ENCODE results near the gene SHC2.
"Not testable (repeated sequence)": the region's sequence is repeated elsewhere in the genome, so short reads cannot be mapped to it uniquely, and the experiment has no call there.

The SHC2 gene

DNA sequence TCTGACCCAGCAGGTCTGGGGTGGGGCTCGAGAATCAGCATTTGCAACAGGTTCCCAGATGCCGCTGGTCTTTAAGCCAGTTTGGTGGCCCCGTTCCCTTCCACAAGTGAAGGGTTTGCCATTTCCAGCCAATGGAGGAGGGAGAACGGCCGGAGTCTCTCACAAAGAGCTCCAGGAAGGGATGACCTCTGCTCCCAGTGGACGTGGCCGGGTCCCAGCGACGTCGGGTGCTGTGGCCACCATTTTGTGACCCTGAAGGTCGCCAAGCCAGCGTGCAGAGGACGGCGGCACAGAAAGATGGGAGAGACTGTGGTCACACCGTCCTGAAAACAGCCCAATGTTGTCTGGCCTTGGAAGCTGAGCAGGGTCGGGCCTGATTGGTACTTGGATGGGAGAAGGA, 8.0 kb downstream of the SHC2 start:
- Histone ChIP-seq H2BK5ac (ENCODE audit: low read depth, low read length, poor library complexity, severe bottlenecking) (no peak overlapping the region), H3K18ac (ENCODE audit: low read depth in 1 of 2, low read length in 2 of 2) (no peak overlapping the region), H3K14ac (ENCODE audit: low read length in 2 of 2) (no peak overlapping the region), H3K4me1 (ENCODE audit: control insufficient read depth, insufficient read depth, low read depth, low read length) (no peaks in the 10 kb centered on the region), H2BK120ac (ENCODE audit: low read depth, low read length) (no peak overlapping the region), H3K79me1 (replicated peaks; ENCODE audit: low read length, poor library complexity, severe bottlenecking) (no peaks in the 10 kb centered on the region), H3K27me3 (ENCODE audit: control insufficient read depth in 1 of 2, insufficient read depth in 1 of 2, low read length in 2 of 2) (peaks cover 0 to 10% of the 10 kb centered on the region in 2 experiments), H3K23ac (ENCODE audit: low read length in 2 of 2) (no peak overlapping the region), H4K8ac (ENCODE audit: low read length) (no peak overlapping the region), H3K4me3 (ENCODE audit: insufficient read depth in 1 of 2, low read depth in 1 of 2, low read length in 2 of 2) (no peak overlapping the region), H2AFZ (ENCODE audit: low read depth, low read length) (no peak overlapping the region), H3K36me3 (ENCODE audit: control insufficient read depth in 1 of 2, insufficient read depth in 2 of 2, low read depth in 1 of 2, low read length in 2 of 2) (no peaks in the 10 kb centered on the region), H3K4me2 (ENCODE audit: low read length, poor library complexity, severe bottlenecking) (no peak overlapping the region), H3K27ac (ENCODE audit: low read length, poor library complexity, severe bottlenecking) (no peak overlapping the region), H4K91ac (ENCODE audit: low read length) (no peak overlapping the region), H3K9ac (ENCODE audit: low read length) (no peak overlapping the region), H3K9me3 (ENCODE audit: control insufficient read depth, low read length) (no peaks in the 10 kb centered on the region), H3K4ac (ENCODE audit: low read depth in 1 of 2, low read length in 2 of 2) (no peak overlapping the region), H2BK12ac (ENCODE audit: low read length in 2 of 2) (no peak overlapping the region), H2AK5ac (ENCODE audit: low read length, severe bottlenecking) (no peak overlapping the region), H2BK15ac (ENCODE audit: low read depth, poor library complexity, severe bottlenecking) (no peak overlapping the region)
- no peak for DNase-seq
- WGBS: 88% methylated on average over 16 of the region's 16 CpGs

GRCh38 chr19:450912-451481, 9.8 kb downstream of the SHC2 start:
- H3K27me3 ChIP-seq (ENCODE audit: control insufficient read depth in 1 of 2, insufficient read depth in 1 of 2, low read length in 2 of 2); H3K36me3 ChIP-seq (ENCODE audit: control insufficient read depth in 1 of 2, insufficient read depth in 2 of 2, low read depth in 1 of 2, low read length in 2 of 2); H3K4me2 ChIP-seq (ENCODE audit: low read length, poor library complexity, severe bottlenecking); H4K91ac ChIP-seq (ENCODE audit: low read length); H2BK12ac ChIP-seq (ENCODE audit: low read length in 2 of 2); H2AFZ ChIP-seq (ENCODE audit: low read depth, low read length); H3K4me3 ChIP-seq (ENCODE audit: insufficient read depth in 1 of 2, low read depth in 1 of 2, low read length in 2 of 2); H3K27ac ChIP-seq (ENCODE audit: low read length, poor library complexity, severe bottlenecking); H2BK15ac ChIP-seq (ENCODE audit: low read depth, poor library complexity, severe bottlenecking); H4K8ac ChIP-seq (ENCODE audit: low read length); H3K9me3 ChIP-seq (ENCODE audit: control insufficient read depth, low read length); DNase-seq; H3K14ac ChIP-seq (ENCODE audit: low read length in 2 of 2); H3K9ac ChIP-seq (ENCODE audit: low read length); H3K79me1 ChIP-seq (replicated peaks; ENCODE audit: low read length, poor library complexity, severe bottlenecking); H3K4ac ChIP-seq (ENCODE audit: low read depth in 1 of 2, low read length in 2 of 2); H3K4me1 ChIP-seq (ENCODE audit: control insufficient read depth, insufficient read depth, low read depth, low read length); H2BK5ac ChIP-seq (ENCODE audit: low read depth, low read length, poor library complexity, severe bottlenecking); H2BK120ac ChIP-seq (ENCODE audit: low read depth, low read length); H2AK5ac ChIP-seq (ENCODE audit: low read length, severe bottlenecking); H3K18ac ChIP-seq (ENCODE audit: low read depth in 1 of 2, low read length in 2 of 2); H3K23ac ChIP-seq (ENCODE audit: low read length in 2 of 2): not testable (repeated sequence)
- WGBS: 97% methylated on average over 33 of the region's 33 CpGs

- no peak overlapping the region for H3K4me2 ChIP-seq (ENCODE audit: low read length, poor library complexity, severe bottlenecking)
- H3K27ac ChIP-seq (ENCODE audit: low read length, poor library complexity, severe bottlenecking): no peak overlapping the region
- no peak overlapping the region for H3K18ac ChIP-seq (ENCODE audit: low read depth in 1 of 2, low read length in 2 of 2)
- no peak overlapping the region for H2AFZ ChIP-seq (ENCODE audit: low read depth, low read length)
- H4K91ac ChIP-seq (ENCODE audit: low read length): no peak overlapping the region
- no peak overlapping the region for H2BK120ac ChIP-seq (ENCODE audit: low read depth, low read length)
- no peak for DNase-seq
- H3K4ac ChIP-seq (ENCODE audit: low read depth in 1 of 2, low read length in 2 of 2): no peak overlapping the region
- H3K9me3 ChIP-seq (ENCODE audit: control insufficient read depth, low read length): no peaks in the 10 kb centered on the region
- H2BK15ac ChIP-seq (ENCODE audit: low read depth, poor library complexity, severe bottlenecking): no peak overlapping the region
- no peak overlapping the region for H4K8ac ChIP-seq (ENCODE audit: low read length)
- no peak overlapping the region for H3K23ac ChIP-seq (ENCODE audit: low read length in 2 of 2)
- H2BK12ac ChIP-seq (ENCODE audit: low read length in 2 of 2): no peak overlapping the region
- no peak overlapping the region for H2AK5ac ChIP-seq (ENCODE audit: low read length, severe bottlenecking)
- H3K79me1 ChIP-seq (replicated peaks; ENCODE audit: low read length, poor library complexity, severe bottlenecking): no peaks in the 10 kb centered on the region
- H3K9ac ChIP-seq (ENCODE audit: low read length): no peak overlapping the region
- H2BK5ac ChIP-seq (ENCODE audit: low read depth, low read length, poor library complexity, severe bottlenecking): no peak overlapping the region
- no peaks in the 10 kb centered on the region for H3K36me3 ChIP-seq (ENCODE audit: control insufficient read depth in 1 of 2, insufficient read depth in 2 of 2, low read depth in 1 of 2, low read length in 2 of 2)
- WGBS: 94% methylated on average over 20 of the region's 20 CpGs
- no peak overlapping the region for H3K14ac ChIP-seq (ENCODE audit: low read length in 2 of 2)
- H3K4me3 ChIP-seq (ENCODE audit: insufficient read depth in 1 of 2, low read depth in 1 of 2, low read length in 2 of 2): no peak overlapping the region
- no peaks in the 10 kb centered on the region for H3K4me1 ChIP-seq (ENCODE audit: control insufficient read depth, insufficient read depth, low read depth, low read length)
- H3K27me3 ChIP-seq (ENCODE audit: control insufficient read depth in 1 of 2, insufficient read depth in 1 of 2, low read length in 2 of 2): no peaks in the 10 kb centered on the region
Measured at GRCh38 chr19:449916-450315, 10.9 kb downstream of the SHC2 start.

GRCh38 chr19:447816-448560, 12.8 kb downstream of the SHC2 start:
- H3K18ac ChIP-seq (ENCODE audit: low read depth in 1 of 2, low read length in 2 of 2): peak overlapping the region; percentile 81 to 91
- H3K36me3 ChIP-seq (ENCODE audit: control insufficient read depth in 1 of 2, insufficient read depth in 2 of 2, low read depth in 1 of 2, low read length in 2 of 2): no peaks in the 10 kb centered on the region
- H3K14ac ChIP-seq (ENCODE audit: low read length in 2 of 2): peak overlapping the region in 1 of 2 experiments; percentile 58
- H2BK15ac ChIP-seq (ENCODE audit: low read depth, poor library complexity, severe bottlenecking): peak overlapping the region; percentile 40
- H3K4me1 ChIP-seq (ENCODE audit: control insufficient read depth, insufficient read depth, low read depth, low read length): no peaks in the 10 kb centered on the region
- peak overlapping the region; percentile 67 to 85 for H2BK12ac ChIP-seq (ENCODE audit: low read length in 2 of 2)
- no peaks in the 10 kb centered on the region for H3K27me3 ChIP-seq (ENCODE audit: control insufficient read depth in 1 of 2, insufficient read depth in 1 of 2, low read length in 2 of 2)
- no peak overlapping the region for H3K9ac ChIP-seq (ENCODE audit: low read length)
- peak overlapping the region in 1 of 2 experiments; percentile 43 for H3K23ac ChIP-seq (ENCODE audit: low read length in 2 of 2)
- no peak overlapping the region for H3K4me2 ChIP-seq (ENCODE audit: low read length, poor library complexity, severe bottlenecking)
- H2BK5ac ChIP-seq (ENCODE audit: low read depth, low read length, poor library complexity, severe bottlenecking): no peak overlapping the region
- H4K8ac ChIP-seq (ENCODE audit: low read length): peak overlapping the region; percentile 96
- H3K79me1 ChIP-seq (replicated peaks; ENCODE audit: low read length, poor library complexity, severe bottlenecking): no peaks in the 10 kb centered on the region
- H4K91ac ChIP-seq (ENCODE audit: low read length): peak overlapping the region; percentile 94
- DNase-seq: peak; percentile 85
- WGBS: 27% methylated on average over 31 of the region's 31 CpGs
- no peak overlapping the region for H2AFZ ChIP-seq (ENCODE audit: low read depth, low read length)
- H3K9me3 ChIP-seq (ENCODE audit: control insufficient read depth, low read length): no peaks in the 10 kb centered on the region
- H2BK120ac ChIP-seq (ENCODE audit: low read depth, low read length): peak overlapping the region; percentile 78
- no peak overlapping the region for H3K27ac ChIP-seq (ENCODE audit: low read length, poor library complexity, severe bottlenecking)
- no peak overlapping the region for H3K4me3 ChIP-seq (ENCODE audit: insufficient read depth in 1 of 2, low read depth in 1 of 2, low read length in 2 of 2)
- peak overlapping the region; percentile 35 to 44 for H3K4ac ChIP-seq (ENCODE audit: low read depth in 1 of 2, low read length in 2 of 2)
- H2AK5ac ChIP-seq (ENCODE audit: low read length, severe bottlenecking): no peak overlapping the region
